ENCODE results near the gene KCNMB2.

DNA sequence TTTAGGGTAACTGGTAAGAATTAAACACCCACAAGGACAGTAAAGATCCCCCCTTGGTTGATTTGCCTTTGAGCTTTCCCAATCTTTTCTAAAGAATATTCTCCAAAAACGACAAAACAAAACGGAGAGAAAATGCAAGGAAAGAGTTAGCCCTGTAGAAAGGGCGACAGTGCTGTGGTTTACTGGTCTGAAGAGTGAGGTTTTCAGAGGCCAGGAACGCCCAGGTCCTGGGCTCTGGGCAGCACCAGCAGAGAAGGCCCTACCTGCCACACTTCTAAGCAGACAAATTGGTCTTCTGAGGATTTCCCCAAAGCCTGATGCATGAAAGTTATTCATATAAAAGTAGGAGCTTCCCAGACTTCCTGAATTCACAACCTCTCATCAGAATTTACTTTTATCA is 119.3 kb downstream of the KCNMB2 start:
- TF ChIP-seq, protein P1, sequence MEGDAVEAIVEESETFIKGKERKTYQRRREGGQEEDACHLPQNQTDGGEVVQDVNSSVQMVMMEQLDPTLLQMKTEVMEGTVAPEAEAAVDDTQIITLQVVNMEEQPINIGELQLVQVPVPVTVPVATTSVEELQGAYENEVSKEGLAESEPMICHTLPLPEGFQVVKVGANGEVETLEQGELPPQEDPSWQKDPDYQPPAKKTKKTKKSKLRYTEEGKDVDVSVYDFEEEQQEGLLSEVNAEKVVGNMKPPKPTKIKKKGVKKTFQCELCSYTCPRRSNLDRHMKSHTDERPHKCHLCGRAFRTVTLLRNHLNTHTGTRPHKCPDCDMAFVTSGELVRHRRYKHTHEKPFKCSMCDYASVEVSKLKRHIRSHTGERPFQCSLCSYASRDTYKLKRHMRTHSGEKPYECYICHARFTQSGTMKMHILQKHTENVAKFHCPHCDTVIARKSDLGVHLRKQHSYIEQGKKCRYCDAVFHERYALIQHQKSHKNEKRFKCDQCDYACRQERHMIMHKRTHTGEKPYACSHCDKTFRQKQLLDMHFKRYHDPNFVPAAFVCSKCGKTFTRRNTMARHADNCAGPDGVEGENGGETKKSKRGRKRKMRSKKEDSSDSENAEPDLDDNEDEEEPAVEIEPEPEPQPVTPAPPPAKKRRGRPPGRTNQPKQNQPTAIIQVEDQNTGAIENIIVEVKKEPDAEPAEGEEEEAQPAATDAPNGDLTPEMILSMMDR (IDR thresholded peaks at IDR 0.05), result no peak
- no peak for TF ChIP-seq EP300 (IDR thresholded peaks at IDR 0.05)

Data from tibial nerve (tissue), 4 donors.